Measurements from ENCODE around the gene ZNF664.

- TF ChIP-seq, protein P1, sequence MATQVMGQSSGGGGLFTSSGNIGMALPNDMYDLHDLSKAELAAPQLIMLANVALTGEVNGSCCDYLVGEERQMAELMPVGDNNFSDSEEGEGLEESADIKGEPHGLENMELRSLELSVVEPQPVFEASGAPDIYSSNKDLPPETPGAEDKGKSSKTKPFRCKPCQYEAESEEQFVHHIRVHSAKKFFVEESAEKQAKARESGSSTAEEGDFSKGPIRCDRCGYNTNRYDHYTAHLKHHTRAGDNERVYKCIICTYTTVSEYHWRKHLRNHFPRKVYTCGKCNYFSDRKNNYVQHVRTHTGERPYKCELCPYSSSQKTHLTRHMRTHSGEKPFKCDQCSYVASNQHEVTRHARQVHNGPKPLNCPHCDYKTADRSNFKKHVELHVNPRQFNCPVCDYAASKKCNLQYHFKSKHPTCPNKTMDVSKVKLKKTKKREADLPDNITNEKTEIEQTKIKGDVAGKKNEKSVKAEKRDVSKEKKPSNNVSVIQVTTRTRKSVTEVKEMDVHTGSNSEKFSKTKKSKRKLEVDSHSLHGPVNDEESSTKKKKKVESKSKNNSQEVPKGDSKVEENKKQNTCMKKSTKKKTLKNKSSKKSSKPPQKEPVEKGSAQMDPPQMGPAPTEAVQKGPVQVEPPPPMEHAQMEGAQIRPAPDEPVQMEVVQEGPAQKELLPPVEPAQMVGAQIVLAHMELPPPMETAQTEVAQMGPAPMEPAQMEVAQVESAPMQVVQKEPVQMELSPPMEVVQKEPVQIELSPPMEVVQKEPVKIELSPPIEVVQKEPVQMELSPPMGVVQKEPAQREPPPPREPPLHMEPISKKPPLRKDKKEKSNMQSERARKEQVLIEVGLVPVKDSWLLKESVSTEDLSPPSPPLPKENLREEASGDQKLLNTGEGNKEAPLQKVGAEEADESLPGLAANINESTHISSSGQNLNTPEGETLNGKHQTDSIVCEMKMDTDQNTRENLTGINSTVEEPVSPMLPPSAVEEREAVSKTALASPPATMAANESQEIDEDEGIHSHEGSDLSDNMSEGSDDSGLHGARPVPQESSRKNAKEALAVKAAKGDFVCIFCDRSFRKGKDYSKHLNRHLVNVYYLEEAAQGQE (IDR thresholded peaks at IDR 0.05; ENCODE audit: low read depth, low read length), result no peak
- TF ChIP-seq SIX5 (IDR thresholded peaks at IDR 0.05; ENCODE audit: low read depth, low read length, severe bottlenecking) (no peak), GABPA (IDR thresholded peaks at IDR 0.05; ENCODE audit: low read depth) (no peak), CTCF (IDR thresholded peaks at IDR 0.05 in 2 of 3, conservative IDR thresholded peaks at IDR 0.05 in 1 of 3; ENCODE audit: control insufficient read depth in 2 of 3, extremely low read depth in 1 of 3, insufficient read depth in 1 of 3, low read depth in 3 of 3, low read length in 3 of 3) (no peak), CREB1 (IDR thresholded peaks at IDR 0.05; ENCODE audit: low read depth) (no peak), SP1 (IDR thresholded peaks at IDR 0.05; ENCODE audit: low read depth, low read length) (no peak), SREBF2 (IDR thresholded peaks at IDR 0.05; ENCODE audit: low read length) (no peak), EZH2 (IDR thresholded peaks at IDR 0.05; ENCODE audit: borderline replicate concordance, control insufficient read depth, low read depth, low read length) (no peak), SRF (IDR thresholded peaks at IDR 0.05; ENCODE audit: low read depth in 2 of 2, low read length in 2 of 2) (no peak)
Observed at GRCh38 chr12:123962513-123962912, 10.5 kb upstream of the ZNF664 start.

All from GM12878 (cell line).